ENCODE data around the gene DNAJC5.
"Not testable (repeated sequence)": the region's sequence is repeated elsewhere in the genome, so short reads cannot be mapped to it uniquely, and the experiment has no call there.

The DNAJC5 gene

DNA sequence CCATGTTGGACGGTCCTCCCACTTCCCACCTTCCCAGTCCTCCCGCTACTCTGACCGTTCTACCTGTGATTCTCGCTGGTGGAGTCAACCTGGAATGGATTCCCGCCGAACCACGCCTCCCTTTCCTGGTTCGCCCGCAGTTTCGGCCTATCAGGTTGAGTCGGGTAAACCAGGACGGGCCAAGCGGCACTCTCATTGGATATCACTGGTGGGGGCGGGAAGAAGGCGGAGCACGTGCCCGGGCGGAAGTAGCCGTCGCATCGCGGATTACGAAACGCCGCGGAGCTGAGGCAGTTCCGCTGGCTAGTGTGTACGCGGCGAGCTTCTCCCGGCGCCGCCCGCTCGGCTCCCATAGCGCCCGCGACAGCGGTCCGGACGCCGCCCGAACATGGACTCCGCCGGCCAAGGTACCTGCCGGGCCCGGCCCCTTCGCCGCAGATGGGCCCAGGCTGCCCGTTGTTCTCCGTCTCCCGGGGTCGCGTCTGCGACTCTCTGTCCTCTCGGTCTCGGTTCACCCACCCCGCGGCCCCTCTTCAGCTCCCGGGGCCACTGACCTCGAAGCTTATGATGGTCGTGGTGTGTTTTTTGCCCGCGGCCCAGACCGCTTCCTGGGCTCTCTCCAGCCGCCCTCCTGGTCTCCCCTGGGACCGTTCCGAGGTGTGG is 29.8 kb upstream of the DNAJC5 start, which contains the start of gene TPD52L2:
Gene TPD52L2 (plus strand): TSS at position 293 of the 663 bp plus-strand sequence. CDS start 96 bp downstream, at position 389.
- H3K4me1 Mint-ChIP-seq: peaks cover 35% of the 10 kb centered on the region
- peak within 1 kb of the TSS; percentile 95 for H3K27ac Mint-ChIP-seq
- peaks cover 24% of the 10 kb centered on the region for H3K36me3 Mint-ChIP-seq (ENCODE audit: low read depth)
- peak within 1 kb of the TSS; percentile 95 for H3K4me3 Mint-ChIP-seq
- peak; percentile 96 for DNase-seq
- H3K27me3 Mint-ChIP-seq (ENCODE audit: low read depth, poor library complexity): peaks cover 5% of the 10 kb centered on the region
- TF ChIP-seq, protein P1, sequence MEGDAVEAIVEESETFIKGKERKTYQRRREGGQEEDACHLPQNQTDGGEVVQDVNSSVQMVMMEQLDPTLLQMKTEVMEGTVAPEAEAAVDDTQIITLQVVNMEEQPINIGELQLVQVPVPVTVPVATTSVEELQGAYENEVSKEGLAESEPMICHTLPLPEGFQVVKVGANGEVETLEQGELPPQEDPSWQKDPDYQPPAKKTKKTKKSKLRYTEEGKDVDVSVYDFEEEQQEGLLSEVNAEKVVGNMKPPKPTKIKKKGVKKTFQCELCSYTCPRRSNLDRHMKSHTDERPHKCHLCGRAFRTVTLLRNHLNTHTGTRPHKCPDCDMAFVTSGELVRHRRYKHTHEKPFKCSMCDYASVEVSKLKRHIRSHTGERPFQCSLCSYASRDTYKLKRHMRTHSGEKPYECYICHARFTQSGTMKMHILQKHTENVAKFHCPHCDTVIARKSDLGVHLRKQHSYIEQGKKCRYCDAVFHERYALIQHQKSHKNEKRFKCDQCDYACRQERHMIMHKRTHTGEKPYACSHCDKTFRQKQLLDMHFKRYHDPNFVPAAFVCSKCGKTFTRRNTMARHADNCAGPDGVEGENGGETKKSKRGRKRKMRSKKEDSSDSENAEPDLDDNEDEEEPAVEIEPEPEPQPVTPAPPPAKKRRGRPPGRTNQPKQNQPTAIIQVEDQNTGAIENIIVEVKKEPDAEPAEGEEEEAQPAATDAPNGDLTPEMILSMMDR (IDR thresholded peaks at IDR 0.05): no peak
- no peaks in the 10 kb centered on the region for H3K9me3 Mint-ChIP-seq

DNA sequence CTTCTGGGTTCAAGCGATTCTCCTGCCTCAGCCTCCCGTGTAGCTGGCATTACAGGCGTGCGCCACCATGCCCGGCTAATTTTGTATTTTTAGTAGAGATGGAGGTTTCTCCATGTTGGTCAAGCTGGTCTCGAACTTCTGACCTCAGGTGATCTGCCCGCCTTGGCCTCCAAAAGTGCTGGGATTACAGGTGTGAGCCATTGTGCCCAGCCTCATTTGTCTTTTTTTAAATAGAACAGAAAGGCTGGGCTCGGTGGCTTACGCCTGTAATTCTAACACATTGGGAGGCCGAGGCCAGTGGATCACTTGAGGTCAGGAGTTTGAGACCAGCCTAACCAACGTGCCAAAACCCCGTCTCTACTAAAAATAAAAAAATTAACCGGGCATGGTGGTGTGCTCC is 27.9 kb upstream of the DNAJC5 start:
- H3K27ac Mint-ChIP-seq; H3K27me3 Mint-ChIP-seq (ENCODE audit: low read depth, poor library complexity); H3K9me3 Mint-ChIP-seq; DNase-seq: not testable (repeated sequence)
- Mint-ChIP-seq H3K36me3 (ENCODE audit: low read depth) (peaks cover 28% of the 10 kb centered on the region), H3K4me3 (peak overlapping the region; percentile 95), H3K4me1 (peaks cover 24% of the 10 kb centered on the region)

DNA sequence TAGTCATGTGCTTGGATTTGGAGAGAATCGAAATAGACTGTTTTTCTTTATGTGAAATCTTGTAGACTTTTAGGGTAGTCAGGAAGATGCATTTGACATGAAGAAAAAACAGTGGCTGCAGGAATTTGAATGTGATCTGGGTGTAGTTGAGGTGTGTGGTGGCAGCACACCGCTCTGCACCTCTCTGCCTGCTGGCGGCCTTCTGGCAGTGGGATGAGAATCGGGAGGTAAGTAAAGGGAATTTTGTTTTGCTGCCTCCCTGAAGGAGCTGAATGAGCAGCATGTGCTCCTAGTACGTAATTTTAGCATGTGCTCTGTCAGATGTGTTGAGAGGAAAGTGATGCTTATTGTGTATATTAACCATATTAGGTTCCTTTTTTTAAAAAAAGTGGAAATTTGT is 26.7 kb upstream of the DNAJC5 start:
- no peak overlapping the region for H3K4me3 Mint-ChIP-seq

DNA sequence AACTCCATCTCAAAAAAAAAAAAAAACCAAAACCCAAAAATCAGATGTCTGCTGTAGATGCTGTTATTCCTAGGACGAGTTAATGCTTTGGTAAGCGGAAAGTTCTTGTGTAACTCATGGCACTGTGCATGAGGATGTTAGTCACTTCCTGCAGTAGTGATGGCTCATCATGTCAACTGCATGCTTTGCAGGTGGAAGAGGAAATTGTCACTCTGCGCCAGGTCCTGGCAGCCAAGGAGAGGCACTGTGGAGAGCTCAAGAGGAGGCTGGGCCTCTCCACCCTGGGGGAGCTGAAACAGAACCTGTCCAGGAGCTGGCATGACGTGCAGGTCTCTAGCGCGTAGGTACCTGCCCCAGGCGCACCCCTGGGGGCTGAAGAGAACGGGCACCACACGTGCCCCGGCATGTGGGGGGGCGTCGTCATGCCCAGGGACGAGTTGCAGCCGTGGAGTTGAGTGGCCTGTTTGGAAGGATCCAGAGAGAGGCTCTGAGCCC is 21.4 kb upstream of the DNAJC5 start:
- Mint-ChIP-seq H3K27me3 (ENCODE audit: low read depth, poor library complexity) (no peaks in the 10 kb centered on the region), H3K4me3 (no peak overlapping the region), H3K27ac (peak overlapping the region; percentile 66), H3K36me3 (ENCODE audit: low read depth) (peaks cover 56% of the 10 kb centered on the region), H3K4me1 (no peaks in the 10 kb centered on the region), H3K9me3 (no peaks in the 10 kb centered on the region)
- TF ChIP-seq, protein P1 (IDR thresholded peaks at IDR 0.05): no peak
- no peak for DNase-seq

More for the DNA sequence above, 26.7 kb upstream of the DNAJC5 start:
- Mint-ChIP-seq H3K27me3 (ENCODE audit: low read depth, poor library complexity) (no peaks in the 10 kb centered on the region), H3K9me3 (no peaks in the 10 kb centered on the region), H3K36me3 (ENCODE audit: low read depth) (peaks cover 32% of the 10 kb centered on the region), H3K4me1 (peaks cover 21% of the 10 kb centered on the region), H3K27ac (peak overlapping the region; percentile 46)
- no peak for DNase-seq
- TF ChIP-seq, protein P1 (IDR thresholded peaks at IDR 0.05): no peak

DNA sequence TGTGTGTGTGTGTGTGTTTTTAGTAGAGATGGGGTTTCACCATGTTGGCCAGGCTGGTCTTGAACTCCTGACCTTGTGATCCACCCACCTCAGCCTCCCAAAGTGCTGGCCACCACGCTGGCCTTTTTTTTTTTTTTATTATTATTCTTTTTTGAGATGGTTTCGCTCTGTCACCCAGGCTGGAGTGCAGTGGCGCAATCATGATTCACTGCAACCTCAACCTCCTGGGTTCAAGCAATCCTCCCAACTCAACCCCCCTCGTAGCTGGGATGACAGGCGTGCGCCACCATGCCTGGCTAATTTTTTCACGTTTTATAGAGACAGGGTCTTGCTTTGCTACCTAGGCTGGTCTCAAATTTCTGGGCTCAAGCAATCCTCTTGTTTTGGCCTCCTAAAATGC is 20.7 kb upstream of the DNAJC5 start:
- not testable (repeated sequence) for H3K4me1 Mint-ChIP-seq; H3K9me3 Mint-ChIP-seq; H3K27ac Mint-ChIP-seq; H3K4me3 Mint-ChIP-seq; DNase-seq; H3K27me3 Mint-ChIP-seq (ENCODE audit: low read depth, poor library complexity)
- peaks cover 53% of the 10 kb centered on the region for H3K36me3 Mint-ChIP-seq (ENCODE audit: low read depth)

DNA sequence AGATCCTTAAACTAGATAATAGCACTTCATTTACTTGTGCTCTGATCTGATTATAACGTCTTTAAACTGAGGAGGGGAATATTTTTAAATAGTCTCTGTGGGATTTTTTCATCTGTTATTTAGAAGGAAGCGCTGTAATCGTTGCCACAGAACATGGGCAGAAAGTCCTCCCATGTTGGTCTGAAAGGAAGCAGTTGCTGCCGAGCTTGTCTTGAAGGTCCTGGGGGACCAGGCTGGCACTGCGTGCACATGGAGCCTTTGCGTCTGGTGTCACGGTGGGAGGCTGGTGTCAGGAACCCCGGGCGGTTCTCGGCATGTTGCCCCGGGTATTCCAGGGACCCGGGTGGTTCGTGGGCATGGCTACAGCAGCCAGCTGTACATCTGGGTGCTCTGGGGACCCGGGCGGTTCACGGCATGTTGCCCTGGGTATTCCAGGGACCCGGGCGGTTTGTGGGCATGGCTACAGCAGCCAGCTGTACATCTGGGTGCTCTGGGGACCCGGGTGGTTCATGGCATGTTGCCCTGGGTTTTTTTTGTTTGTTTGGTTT is 18.4 kb upstream of the DNAJC5 start:
- no peaks in the 10 kb centered on the region for H3K27me3 Mint-ChIP-seq (ENCODE audit: low read depth, poor library complexity)
- H3K4me3 Mint-ChIP-seq: no peak overlapping the region
- peak overlapping the region; percentile 52 for H3K27ac Mint-ChIP-seq
- DNase-seq: no peak
- no peaks in the 10 kb centered on the region for H3K4me1 Mint-ChIP-seq
- no peaks in the 10 kb centered on the region for H3K9me3 Mint-ChIP-seq
- peaks cover 43% of the 10 kb centered on the region for H3K36me3 Mint-ChIP-seq (ENCODE audit: low read depth)
- TF ChIP-seq, protein P1 (IDR thresholded peaks at IDR 0.05): no peak
